G401 (cell line): ENCODE results near the gene NFKBIE. TPM values are rescaled to one million over a fixed set of nuclear protein-coding genes. Genes with fewer than 3 reads are reported as not detected.

Experiments used
- DNase-seq: peaks from one replicate; pipeline ENCODE4 v3.0.0-alpha.2; 2015; ENCODE audit warnings: low spot score
- in situ Hi-C: cut with HindIII; loops from 2 replicates; pipeline ENCODE4 v1.10.0; 2016; ENCODE audit warnings: low sequenced_read_pairs, mixed read lengths
- total RNA-seq: library from RNA; depleted of rRNA; stranded (reverse); fragments of >200 nt; shearing (Covaris generic); gene quantifications from 2 replicates; pipeline ENCODE4 v1.2.3, GENCODE V29; 2014

NFKBIE gene
- total RNA-seq, 1 experiment from 2014 or later = 27.7 TPM

DNA sequence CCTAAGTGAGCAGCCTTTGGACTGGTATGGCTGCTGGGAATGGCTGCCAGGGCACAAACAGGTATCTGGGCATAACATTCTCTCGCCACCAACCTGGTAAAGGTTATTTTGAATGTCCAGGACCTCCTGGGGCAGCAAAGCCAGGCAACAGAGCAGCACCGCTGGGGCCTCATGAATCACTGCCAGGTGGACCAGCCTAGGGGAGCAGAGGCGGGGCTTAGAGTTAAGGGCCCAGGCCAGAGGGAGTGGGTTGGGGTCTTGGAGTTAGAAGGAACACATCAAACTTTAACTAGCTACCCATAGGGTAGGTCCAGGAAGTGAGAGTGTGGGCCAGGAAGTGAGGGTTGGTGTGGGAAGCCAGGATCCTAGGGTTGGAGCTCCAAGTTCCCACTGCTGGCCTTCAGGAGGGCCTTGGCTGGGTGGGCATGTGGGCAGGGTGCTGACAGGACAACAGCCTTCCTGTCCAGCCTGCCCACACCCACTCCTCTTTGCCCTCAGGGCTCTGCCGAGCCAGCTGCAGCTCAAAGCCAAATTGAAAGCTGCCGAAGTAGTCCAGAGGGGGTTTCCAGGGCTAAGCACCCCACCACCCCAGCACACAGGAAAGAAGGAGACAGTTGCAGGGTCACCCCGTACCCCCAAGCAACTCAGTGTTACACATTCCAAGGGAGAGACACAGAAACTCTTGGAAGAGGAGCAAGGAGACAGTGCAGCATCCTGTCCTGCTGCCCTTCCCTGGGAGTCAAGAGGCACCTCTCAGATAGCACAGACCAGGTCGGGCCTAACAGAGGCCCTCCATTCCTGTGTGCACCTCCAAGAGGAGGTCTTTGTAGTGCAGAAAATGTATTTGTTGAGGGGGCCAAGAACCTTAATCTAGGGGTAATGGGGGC, 2.6 kb downstream of the NFKBIE start:
- in situ Hi-C loops = no loop called here
- DNase-seq = no peak

DNA sequence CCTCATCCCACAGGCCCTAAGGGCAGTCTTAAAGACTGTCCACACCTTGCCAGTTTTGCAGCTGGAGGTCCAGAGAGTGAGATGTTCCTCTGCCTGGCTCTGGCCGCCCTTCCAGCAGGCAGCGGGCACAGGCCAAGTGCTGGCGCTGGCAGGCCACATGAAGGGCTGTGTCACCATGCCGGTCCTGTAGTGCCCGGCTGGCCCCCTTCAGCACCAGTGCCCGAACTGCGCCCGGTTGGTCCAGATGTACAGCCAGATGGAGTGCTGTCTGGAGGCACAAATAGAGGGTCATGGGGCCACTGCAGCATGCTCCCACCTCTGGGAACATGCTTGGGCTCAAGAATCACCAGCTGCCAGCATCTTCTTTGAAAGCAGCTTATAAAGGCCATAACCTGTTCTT, 3.8 kb downstream of the NFKBIE start:
- in situ Hi-C loops = no loop called here

DNA sequence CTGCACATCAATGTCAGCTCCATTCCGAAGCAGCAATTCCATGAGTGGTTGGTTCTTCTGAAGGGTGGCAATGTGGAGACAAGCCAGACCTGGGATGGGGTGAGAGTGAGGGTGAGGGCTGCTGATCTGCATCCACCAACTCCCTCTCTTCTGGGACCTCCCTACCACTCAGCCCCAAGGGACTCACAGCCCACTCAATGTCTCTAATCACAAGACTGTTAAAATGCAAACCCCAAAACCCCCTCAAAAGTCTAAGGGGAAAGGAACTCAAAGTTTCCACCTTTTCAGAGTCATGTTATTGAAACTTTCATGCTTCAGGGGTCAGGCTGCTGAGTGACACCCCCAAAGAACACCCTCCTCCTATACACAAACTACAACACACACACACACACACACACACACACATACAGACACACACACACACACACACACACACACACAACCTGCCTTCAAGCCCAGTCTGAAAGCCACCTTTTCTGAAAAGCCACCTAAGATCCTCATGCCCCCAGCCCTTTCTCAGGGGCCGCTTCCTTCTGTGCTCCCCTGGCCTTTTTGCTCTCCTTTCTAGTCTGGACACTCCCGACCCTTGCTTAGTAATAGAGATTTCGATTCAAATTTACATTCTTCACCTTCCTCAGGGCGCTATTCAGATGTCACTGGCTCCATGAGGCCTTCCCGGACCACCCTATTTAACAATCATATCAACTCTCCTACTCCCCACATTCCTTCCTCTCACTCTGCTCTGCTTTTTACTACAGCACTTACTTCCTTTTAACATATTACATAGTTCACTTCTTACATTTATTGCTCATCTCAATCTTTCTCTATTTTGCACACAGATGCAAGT, 4.7 kb downstream of the NFKBIE start:
- in situ Hi-C loops = no loop called here

More for the DNA sequence above, 3.8 kb downstream of the NFKBIE start:
- DNase-seq = no peak

DNA sequence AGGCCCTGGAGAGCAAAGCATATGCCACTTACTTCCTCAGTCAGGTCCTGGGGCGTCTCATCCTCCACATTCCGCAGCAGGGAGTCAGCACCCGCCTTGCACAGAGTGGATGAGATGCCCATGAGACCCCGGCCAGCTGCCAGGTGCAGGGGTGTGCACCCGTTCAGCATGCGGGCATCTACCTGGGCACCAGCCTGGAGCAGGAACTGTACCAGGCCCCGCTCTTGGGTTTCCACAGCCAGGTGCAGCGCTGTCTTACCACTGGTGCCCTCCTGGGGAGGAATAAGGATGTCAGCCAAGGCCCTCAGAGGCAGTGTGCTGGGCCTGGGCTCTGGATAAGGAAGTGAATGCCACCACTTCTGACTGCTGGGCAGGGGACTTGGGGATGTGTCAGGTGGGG, 5.3 kb downstream of the NFKBIE start:
- in situ Hi-C loops = no loop called here
- no peak for DNase-seq

More for the DNA sequence above, 4.7 kb downstream of the NFKBIE start:
- DNase-seq = no peak

DNA sequence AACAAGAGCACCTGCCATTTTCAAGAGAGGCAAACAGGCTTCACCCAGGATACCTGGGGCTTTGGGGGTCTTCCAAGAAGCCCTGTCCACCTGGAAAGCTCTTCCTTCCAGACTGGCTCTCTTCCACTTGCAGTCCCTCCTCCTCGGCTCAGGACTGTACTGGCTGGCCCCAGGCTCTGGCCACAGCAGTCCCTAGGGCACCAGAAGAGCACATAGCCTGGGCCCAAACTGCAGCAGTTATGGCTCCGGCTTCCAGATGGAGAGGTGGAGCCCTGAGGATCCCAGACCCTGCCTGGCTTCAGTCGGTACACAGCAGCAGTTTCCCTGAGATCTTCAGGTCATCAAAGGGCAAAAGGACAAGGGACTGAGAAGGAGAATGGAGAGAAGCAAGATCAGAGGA, 6.4 kb downstream of the NFKBIE start:
- in situ Hi-C loops = loop anchor here (5.0 to 10.0 kb wide), 2 partner anchors 78 to 164 kb away; no protein-coding TSS in a partner anchor
- DNase-seq = no peak

DNA sequence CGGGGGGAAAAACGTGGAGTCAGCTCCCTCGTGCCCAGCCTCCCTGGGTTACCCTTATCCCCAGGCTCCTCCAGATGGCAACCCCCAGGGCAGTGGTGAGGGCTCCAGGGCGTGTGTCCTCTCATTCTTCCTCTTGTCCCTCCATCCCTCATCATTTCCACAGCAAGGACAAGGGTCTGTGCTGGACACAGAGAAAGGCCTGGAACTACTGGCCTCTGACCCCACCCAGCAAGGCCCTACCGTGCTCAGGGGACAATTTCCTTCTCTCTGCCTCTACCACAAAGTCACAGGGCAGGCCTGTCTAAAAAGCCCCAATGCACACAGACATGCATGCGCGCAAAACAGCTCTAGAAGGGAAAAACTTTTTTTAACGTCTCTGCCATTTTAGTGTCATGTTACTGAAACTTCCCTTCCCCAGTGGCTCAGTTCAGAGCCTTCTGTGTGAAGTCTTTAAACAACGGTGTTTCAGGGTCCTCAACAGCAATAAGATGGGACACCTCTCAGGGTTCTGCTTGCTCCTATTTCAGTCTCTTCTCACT, 7.0 kb downstream of the NFKBIE start:
- no peak for DNase-seq
- in situ Hi-C loops = loop anchor here (5.0 to 10.0 kb wide), 2 partner anchors 79 to 164 kb away; no protein-coding TSS in a partner anchor

DNA sequence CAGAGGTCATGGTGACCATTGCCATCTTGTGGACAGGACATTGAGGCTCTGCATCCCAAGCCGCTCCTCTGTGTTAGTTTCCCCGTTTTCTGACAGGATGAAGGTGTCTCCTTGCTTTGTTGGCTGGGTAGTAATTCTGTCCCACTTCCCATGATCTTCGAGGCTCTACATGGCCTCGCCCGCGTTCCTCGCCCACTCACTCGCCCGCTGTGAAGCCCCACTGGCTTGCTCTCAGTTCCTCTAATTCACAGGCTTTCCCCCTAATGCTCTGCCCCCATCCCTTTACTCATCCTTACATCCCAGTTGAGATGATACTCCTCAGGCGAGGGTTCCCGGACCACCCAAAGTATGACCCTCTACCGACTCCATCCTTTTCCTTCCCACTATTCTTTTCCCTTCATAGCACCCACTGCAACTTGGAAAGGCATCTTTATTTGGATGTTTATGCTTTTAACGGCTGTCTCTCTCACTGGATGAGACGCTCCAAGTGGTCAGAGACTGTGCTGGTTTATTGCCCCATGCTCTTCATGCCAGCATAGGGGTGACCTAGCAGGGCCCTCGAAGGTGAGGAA, 7.5 kb downstream of the NFKBIE start:
- no peak for DNase-seq
- in situ Hi-C loops = loop anchor here (5.0 to 10.0 kb wide), 2 partner anchors 79 to 163 kb away; no protein-coding TSS in a partner anchor

DNA sequence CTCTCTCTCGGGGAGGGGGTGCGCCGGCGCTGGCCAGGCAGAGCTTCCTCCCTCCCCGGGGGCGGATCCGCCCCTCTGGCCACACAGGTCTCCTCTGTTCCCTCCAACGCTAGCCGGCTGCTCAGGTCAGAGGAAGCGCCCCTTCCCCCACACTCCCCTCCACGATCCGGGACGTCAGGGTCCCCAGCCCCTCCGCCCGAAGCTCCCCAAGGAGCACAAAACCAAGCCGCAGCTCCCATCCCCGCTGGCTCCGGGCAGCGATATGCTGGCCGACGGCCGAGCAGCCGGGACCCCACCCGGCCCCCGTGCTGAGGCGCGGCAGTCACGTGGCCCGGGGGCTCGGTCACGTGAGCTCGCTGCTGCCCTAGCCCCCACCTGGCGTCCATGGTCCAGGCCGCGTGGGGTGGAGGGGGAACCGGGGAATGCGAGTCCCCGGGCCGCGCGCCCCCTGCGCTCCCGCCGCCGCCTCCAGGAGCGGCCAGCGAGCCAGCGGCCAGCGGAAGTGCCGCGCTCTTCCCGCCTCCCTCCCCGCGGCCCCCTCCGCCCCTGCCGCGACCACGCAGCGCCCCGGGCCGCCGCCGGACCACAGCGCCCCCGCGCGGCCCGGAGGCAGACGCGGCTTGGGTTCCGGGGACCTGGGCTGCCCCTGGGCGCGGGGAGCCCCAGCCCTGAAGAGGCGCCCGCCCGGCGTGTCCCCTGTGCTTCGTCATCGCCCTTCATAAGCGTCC, 8.2 kb downstream of the NFKBIE start, which contains the start of gene SLC35B2:
TSS of gene SLC35B2 (minus strand) at position 504 of the 728 bp plus-strand sequence. CDS start at position 386, 118 bp downstream.
- in situ Hi-C loops = loop anchor here (5.0 to 10.0 kb wide), 2 partner anchors 80 to 162 kb away; no protein-coding TSS in a partner anchor

DNA sequence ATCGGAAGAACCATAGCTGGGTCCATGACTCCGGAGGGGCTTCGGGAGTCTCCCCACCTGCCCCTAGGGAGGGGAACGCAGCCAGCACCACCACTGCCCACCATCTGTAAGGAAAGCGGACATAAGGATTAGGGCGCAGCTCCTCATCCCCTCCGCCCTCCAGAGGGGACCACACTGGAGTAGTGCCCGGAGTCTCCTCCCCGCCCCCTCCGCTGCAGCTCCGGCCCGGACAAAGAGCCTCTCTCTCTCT, 8.7 kb downstream of the NFKBIE start:
- in situ Hi-C loops = loop anchor here (5.0 to 10.0 kb wide), 2 partner anchors 81 to 162 kb away; no protein-coding TSS in a partner anchor
- no peak for DNase-seq

More for the DNA sequence above, 8.2 kb downstream of the NFKBIE start, which contains the start of gene SLC35B2:
- DNase-seq = peak; percentile 69

DNA sequence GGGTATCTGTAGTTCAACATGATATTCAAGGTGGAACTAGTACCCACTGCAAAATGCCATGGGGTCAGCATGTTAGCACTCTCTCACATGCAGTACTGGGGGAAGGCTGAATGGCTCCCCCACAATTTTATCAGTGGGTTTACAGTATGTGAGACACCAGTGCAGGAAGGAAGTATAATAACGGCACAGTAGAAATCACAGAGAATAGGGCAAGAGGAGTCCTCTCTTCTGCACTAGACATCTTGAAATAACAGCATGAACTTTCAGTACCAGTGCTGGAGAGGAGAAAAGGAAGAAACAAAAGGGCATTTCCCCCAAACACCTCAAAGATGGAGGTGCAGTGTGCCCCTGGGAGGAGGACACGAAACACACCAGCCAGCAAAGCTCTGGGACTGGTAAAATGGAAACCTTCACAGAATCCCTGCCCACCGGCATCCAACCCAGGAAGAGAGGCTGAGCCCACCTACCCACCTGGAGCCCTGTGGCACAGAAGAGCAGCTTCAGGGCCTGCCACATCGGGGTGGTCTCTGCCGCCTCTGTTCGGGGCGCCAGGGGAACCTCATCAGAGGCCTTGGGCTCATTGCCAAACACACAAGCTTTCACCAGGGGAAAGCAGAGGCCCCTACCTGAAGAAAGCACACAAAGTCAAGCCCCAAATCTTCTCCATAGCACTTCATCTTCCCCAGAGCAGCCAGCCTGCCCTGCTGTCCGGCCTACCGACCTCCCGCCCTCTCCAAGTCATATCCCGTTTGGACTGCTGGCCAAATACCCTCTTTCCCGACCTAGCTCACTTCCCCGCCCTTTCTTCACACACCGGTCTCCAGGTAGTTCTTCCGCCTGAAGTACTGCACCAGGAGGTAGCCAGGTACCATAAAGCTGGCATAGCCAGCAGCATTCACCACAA, 9.2 kb downstream of the NFKBIE start:
- DNase-seq = peak; percentile 47
- in situ Hi-C loops = loop anchor here (5.0 to 10.0 kb wide), 2 partner anchors 81 to 161 kb away; no protein-coding TSS in a partner anchor

DNA sequence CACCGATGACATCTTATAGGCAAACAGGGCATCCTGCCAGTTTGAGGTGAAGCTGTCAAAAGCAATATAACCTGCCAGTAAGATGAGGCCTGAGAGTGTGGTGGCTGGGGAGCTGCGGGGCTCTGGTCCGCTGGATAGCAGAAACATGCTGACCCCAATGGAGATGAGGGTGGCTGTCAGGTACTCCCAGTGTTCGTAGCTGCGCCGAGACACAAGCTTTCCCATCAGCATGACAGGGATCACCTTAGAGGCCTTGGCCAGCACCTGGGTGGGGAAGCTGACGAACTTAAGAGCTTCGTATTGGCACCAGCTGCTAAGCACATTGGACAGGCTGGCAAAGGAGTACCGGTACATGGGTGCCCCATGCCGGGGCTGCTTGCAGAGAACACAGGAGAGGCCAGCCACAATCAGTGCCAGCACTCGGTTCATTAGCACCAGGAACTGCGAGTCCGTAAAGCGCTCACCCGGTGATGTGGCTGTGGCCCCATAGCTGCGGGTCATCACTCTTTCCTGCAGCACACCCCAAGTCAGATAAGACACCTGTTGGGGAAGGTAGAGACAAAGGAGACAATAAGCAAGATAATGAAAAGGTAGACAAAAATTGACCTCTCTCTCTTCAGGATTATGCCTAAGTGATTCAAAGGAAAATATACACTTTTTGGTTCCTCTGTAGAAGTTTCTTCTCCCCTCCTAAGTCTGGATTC, 10.1 kb downstream of the NFKBIE start:
- in situ Hi-C loops = loop anchor here (5.0 to 10.0 kb wide), 2 partner anchors 82 to 160 kb away; no protein-coding TSS in a partner anchor
- DNase-seq = peak; percentile 37

DNA sequence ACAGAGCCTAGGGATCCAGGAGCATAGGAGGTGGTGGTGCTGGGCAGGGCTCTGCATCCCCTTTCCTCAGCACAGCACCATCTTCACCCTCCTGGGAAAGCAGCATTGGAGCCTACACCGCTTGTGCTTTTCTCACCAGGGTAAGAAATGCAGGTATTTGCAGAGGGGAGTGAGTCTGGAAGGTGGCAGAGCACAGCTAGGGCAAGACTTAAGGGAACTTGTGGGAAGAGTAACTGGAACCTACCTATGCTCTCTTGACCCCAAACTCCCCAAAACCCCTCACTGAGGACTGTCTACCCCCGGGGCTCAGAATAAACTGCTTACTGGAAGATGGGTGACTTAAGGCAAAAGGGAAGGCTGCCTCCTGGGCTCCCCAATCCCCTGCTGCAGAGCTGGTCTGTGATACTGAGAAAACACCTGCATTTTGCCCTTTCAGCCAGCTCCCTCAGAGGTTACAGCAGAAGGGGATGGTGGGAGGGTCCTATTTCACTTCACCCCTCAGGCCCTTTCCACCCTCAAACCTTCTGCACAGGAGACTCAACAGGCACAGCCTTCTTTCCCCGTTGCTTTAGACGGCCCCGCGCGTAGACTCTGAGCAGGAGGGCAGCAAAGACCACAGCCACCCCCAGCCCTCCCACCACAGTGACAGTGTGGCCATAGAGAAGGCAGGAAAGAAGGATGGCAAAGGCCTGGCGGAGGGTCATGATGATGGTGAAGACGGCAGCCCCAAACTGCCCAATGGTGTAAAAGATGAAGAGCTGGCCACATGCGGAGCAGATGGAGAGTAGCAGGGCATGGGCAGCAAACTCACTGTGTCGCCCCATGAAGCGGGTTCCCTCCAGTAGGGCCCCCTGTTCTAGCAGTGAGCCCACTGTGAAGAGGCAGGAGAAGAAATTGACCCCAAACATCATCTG, 10.9 kb downstream of the NFKBIE start:
- in situ Hi-C loops = loop anchor here (5.0 to 10.0 kb wide), 2 partner anchors 83 to 160 kb away; no protein-coding TSS in a partner anchor
- no peak for DNase-seq

DNA sequence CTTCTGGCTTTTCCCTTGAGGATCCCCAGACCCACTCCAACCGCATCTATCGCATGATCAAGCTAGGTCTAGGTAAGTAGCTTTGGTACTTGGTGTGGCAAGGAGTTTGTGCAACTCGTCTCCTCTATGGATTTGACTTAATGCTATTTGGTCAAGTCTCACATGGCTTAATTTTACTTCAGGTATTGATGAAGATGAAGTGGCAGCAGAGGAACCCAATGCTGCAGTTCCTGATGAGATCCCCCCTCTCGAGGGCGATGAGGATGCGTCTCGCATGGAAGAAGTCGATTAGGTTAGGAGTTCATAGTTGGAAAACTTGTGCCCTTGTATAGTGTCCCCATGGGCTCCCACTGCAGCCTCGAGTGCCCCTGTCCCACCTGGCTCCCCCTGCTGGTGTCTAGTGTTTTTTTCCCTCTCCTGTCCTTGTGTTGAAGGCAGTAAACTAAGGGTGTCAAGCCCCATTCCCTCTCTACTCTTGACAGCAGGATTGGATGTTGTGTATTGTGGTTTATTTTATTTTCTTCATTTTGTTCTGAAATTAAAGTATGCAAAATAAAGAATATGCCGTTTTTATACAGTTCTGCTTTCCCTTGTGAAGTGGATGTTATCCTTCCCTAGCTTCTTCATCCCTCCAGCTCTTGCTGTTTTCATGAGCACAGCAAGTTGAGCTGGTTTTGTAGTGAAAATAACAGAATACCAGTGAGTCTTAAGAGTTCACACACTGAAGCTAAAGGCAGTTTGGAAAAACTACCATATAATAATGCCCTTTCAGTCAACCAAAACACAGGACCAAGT, 11.8 kb downstream of the NFKBIE start:
- DNase-seq = peak; percentile 43
- in situ Hi-C loops = loop anchor here (10.0 kb wide), 1 partner anchor 159 kb away; no protein-coding TSS in a partner anchor

DNA sequence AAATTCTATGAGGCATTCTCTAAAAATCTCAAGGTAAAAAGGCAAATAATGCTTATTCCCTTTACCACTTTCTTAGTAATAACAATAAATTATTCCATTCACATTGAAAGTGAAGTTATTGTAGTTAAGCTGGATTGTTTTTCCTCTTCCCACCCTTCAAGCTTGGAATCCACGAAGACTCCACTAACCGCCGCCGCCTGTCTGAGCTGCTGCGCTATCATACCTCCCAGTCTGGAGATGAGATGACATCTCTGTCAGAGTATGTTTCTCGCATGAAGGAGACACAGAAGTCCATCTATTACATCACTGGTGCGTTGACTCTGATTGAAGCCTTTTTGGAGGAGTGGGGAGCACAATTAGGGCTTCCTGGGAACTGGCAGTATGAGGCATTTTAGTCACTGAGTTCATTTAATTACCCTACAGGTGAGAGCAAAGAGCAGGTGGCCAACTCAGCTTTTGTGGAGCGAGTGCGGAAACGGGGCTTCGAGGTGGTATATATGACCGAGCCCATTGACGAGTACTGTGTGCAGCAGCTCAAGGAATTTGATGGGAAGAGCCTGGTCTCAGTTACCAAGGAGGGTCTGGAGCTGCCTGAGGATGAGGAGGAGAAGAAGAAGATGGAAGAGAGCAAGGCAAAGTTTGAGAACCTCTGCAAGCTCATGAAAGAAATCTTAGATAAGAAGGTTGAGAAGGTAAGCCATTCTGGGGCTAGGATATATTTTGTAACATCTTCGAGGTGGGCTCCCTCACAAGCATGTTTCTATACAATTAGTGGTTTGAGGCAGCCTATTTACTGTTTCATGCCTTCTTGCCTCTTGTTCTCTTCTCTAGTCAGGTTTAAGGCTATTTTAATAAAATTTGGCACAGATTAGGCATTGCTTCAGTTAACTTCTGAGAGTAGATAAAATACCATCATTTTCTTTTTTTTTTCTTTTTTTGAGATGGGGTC, 13.5 kb downstream of the NFKBIE start:
- in situ Hi-C loops = loop anchor here (10.0 kb wide), 1 partner anchor 157 kb away; no protein-coding TSS in a partner anchor
- DNase-seq = no peak
